ENCODE data around the gene ABCC11.

ABCC11 gene

DNA sequence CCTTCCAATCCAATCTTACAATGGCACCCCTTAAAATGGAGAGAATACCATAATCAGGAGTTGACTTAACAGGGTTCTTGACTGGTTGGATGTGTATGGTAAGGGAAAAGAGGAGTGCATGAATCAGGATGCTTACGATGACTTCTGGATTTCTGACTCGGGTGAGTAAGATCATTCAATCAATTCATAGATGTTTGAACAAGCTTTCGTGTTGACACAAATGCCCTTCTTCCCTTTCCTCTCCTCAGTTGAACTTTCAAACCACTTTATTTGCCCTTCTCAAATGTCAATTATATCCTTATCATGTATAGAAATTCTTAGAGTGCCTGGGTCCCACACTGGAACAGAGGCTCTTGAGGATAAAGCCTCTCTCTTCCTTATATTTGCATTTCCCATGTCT is 117.4 kb downstream of the ABCC11 start:
- TF ChIP-seq REST (IDR thresholded peaks at IDR 0.05; ENCODE audit: insufficient read depth in 1 of 2, low read depth in 2 of 2, low read length in 2 of 2), result no peak
- no peak for TF ChIP-seq POLR2AphosphoS5 (IDR thresholded peaks at IDR 0.05; ENCODE audit: low read depth, low read length)
- TF ChIP-seq TAF1 (IDR thresholded peaks at IDR 0.05; ENCODE audit: borderline replicate concordance, insufficient read depth, low read length), result no peak
- no peak for TF ChIP-seq SIN3A (IDR thresholded peaks at IDR 0.05; ENCODE audit: borderline replicate concordance, insufficient read depth, low read length)
- no peak for TF ChIP-seq FOXP2 (optimal IDR thresholded peaks at IDR 0.05; ENCODE audit: borderline replicate concordance, extremely low read depth, extremely low read length, insufficient read depth)

GRCh38 chr16:48128769-48129168 is 118.6 kb downstream of the ABCC11 start:
- TF ChIP-seq POLR2AphosphoS5 (IDR thresholded peaks at IDR 0.05; ENCODE audit: low read depth, low read length) (no peak), SIN3A (IDR thresholded peaks at IDR 0.05; ENCODE audit: borderline replicate concordance, insufficient read depth, low read length) (no peak), TAF1 (IDR thresholded peaks at IDR 0.05; ENCODE audit: borderline replicate concordance, insufficient read depth, low read length) (no peak), REST (IDR thresholded peaks at IDR 0.05; ENCODE audit: insufficient read depth in 1 of 2, low read depth in 2 of 2, low read length in 2 of 2) (no peak)

- no peak for TF ChIP-seq FOXP2 (optimal IDR thresholded peaks at IDR 0.05; ENCODE audit: borderline replicate concordance, extremely low read depth, extremely low read length, insufficient read depth)
- TF ChIP-seq TAF1 (IDR thresholded peaks at IDR 0.05; ENCODE audit: borderline replicate concordance, insufficient read depth, low read length), result no peak
- TF ChIP-seq POLR2AphosphoS5 (IDR thresholded peaks at IDR 0.05; ENCODE audit: low read depth, low read length), result no peak
- no peak for TF ChIP-seq REST (IDR thresholded peaks at IDR 0.05; ENCODE audit: insufficient read depth in 1 of 2, low read depth in 2 of 2, low read length in 2 of 2)
- no peak for TF ChIP-seq SIN3A (IDR thresholded peaks at IDR 0.05; ENCODE audit: borderline replicate concordance, insufficient read depth, low read length)
Observed at GRCh38 chr16:48126801-48127644, 120.3 kb downstream of the ABCC11 start.

DNA sequence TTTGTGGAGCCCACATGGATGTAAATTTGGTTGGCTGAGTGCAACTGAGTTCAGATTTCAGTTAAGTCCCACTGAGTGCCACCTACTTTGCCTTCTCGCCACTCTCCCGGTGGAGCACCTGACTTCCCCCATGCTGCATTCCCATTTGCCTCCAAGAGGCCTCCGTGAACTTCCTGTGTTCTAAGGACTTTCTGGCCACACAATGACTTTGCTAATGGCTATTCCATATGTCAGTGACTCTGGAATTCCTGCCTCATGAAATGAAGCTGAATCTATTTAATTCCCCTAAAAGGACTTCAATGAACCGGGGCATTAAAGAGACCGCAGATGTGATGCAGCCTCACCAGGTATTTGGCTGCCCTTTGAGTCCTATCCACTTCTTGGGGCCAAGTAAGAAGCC is 121.5 kb downstream of the ABCC11 start:
- TF ChIP-seq SIN3A (IDR thresholded peaks at IDR 0.05; ENCODE audit: borderline replicate concordance, insufficient read depth, low read length) (no peak), FOXP2 (optimal IDR thresholded peaks at IDR 0.05; ENCODE audit: borderline replicate concordance, extremely low read depth, extremely low read length, insufficient read depth) (no peak), TAF1 (IDR thresholded peaks at IDR 0.05; ENCODE audit: borderline replicate concordance, insufficient read depth, low read length) (no peak), POLR2AphosphoS5 (IDR thresholded peaks at IDR 0.05; ENCODE audit: low read depth, low read length) (no peak), REST (IDR thresholded peaks at IDR 0.05; ENCODE audit: insufficient read depth in 1 of 2, low read depth in 2 of 2, low read length in 2 of 2) (no peak)

Data from PFSK-1 (cell line).